Stimulated activated CD8-positive, alpha-beta memory T cell treated with anti-CD3 and anti-CD28 coated beads, Interleukin-2, amount 100 ng/mL, for 1 hour (primary cell): ENCODE measurements around the gene SLC5A11.
"Not testable (repeated sequence)": the region's sequence is repeated elsewhere in the genome, so short reads cannot be mapped to it uniquely, and the experiment has no call there.

Experiments
- DNase-seq, 2 donors: peaks; one replicate each; pipeline ENCODE4 v3.0.0-alpha.2; 2020; ENCODE audit warnings: low read depth in 2 of 2

SLC5A11 gene

GRCh38 chr16:24845726-24846547 is at the start of gene SLC5A11:
Gene SLC5A11, plus strand, starts transcription at chr16:24845963. Its CDS starts 12,681 bp downstream, at chr16:24858644.
- DNase-seq: no peak

GRCh38 chr16:24800586-24800985 is 45.2 kb upstream of the SLC5A11 start:
- no peak for DNase-seq

- no peak for DNase-seq
Observed at GRCh38 chr16:24801761-24802302, 43.9 kb upstream of the SLC5A11 start.

- DNase-seq: no peak
Observed at GRCh38 chr16:24805484-24805883, 40.3 kb upstream of the SLC5A11 start.

- DNase-seq: no peak
Observed at GRCh38 chr16:24807301-24807700, 38.5 kb upstream of the SLC5A11 start.

- DNase-seq: no peak
Observed at GRCh38 chr16:24810951-24811843, 34.6 kb upstream of the SLC5A11 start.

GRCh38 chr16:24812813-24813212 is 33.0 kb upstream of the SLC5A11 start:
- DNase-seq: not testable (repeated sequence)

- no peak for DNase-seq
Observed at GRCh38 chr16:24815021-24815420, 30.7 kb upstream of the SLC5A11 start.

- no peak for DNase-seq
Observed at GRCh38 chr16:24816688-24817087, 29.1 kb upstream of the SLC5A11 start.

- DNase-seq: no peak
Observed at GRCh38 chr16:24819462-24820040, 26.2 kb upstream of the SLC5A11 start.

GRCh38 chr16:24820522-24820921 is 25.2 kb upstream of the SLC5A11 start:
- no peak for DNase-seq

GRCh38 chr16:24821129-24821528 is 24.6 kb upstream of the SLC5A11 start:
- DNase-seq: no peak

- no peak for DNase-seq
Observed at GRCh38 chr16:24822542-24822941, 23.2 kb upstream of the SLC5A11 start.

GRCh38 chr16:24822974-24823373 is 22.8 kb upstream of the SLC5A11 start:
- no peak for DNase-seq

GRCh38 chr16:24825696-24826095 is 20.1 kb upstream of the SLC5A11 start:
- no peak for DNase-seq

- DNase-seq: no peak
Observed at GRCh38 chr16:24826096-24826690, 19.6 kb upstream of the SLC5A11 start.

- no peak for DNase-seq
Observed at GRCh38 chr16:24826817-24827566, 18.8 kb upstream of the SLC5A11 start.

GRCh38 chr16:24829153-24829552 is 16.6 kb upstream of the SLC5A11 start:
- no peak for DNase-seq

GRCh38 chr16:24833352-24833751 is 12.4 kb upstream of the SLC5A11 start:
- no peak for DNase-seq

- DNase-seq: no peak
Observed at GRCh38 chr16:24834459-24835335, 11.1 kb upstream of the SLC5A11 start.
